BLaER1 treated with 17β-estradiol and CSF1 and Interleukin-3, amounts not matched to agents 10 nM and 100 nM (cell line): Measurements from ENCODE around the gene MINK1.
A peak's percentile ranks its signal among the peaks of the same experiment; 100 is the strongest.
"Not testable (repeated sequence)": the region's sequence is repeated elsewhere in the genome, so short reads cannot be mapped to it uniquely, and the experiment has no call there.

Source experiments
- H3K27ac ChIP-seq, 11 experiments: shearing (Covaris generic); formaldehyde crosslinking; 2 replicates each; pipeline ENCODE4 v1.8.1; 2022
- H3K27me3 ChIP-seq, 11 experiments: shearing (Covaris generic); formaldehyde crosslinking; 2 replicates each; pipeline ENCODE4 v1.8.1; 2022
- H3K36me3 ChIP-seq, 11 experiments: shearing (Covaris generic); formaldehyde crosslinking; 2 replicates each; pipeline ENCODE4 v1.8.1; 2022
- H3K4me1 ChIP-seq, 10 experiments: shearing (Covaris generic); formaldehyde crosslinking; 2 replicates each; pipeline ENCODE4 v1.8.1; 2022
- H3K4me2 ChIP-seq, 11 experiments: shearing (Covaris generic); formaldehyde crosslinking; 2 replicates each; pipeline ENCODE4 v1.8.1; 2022
- H3K4me3 ChIP-seq, 10 experiments: shearing (Covaris generic); formaldehyde crosslinking; 2 replicates each; pipeline ENCODE4 v1.8.1; 2022
- H3K9ac ChIP-seq, 11 experiments: shearing (Covaris generic); formaldehyde crosslinking; 2 replicates each; pipeline ENCODE4 v1.8.1; 2022
- H3K9me3 ChIP-seq, 11 experiments: shearing (Covaris generic); formaldehyde crosslinking; replicated peaks in 1 of 11; 2 replicates each; pipeline ENCODE4 v1.8.1; 2022
- H4K20me1 ChIP-seq, 11 experiments: shearing (Covaris generic); formaldehyde crosslinking; 2 replicates each; pipeline ENCODE4 v1.8.1; 2022
- Cebpa-rat ChIP-seq, 11 experiments: shearing (Covaris generic); IDR thresholded peaks; 2 replicates each; pipeline ENCODE4 v1.8.1; 2022

Gene MINK1

GRCh38 chr17:4859816-4860625, 26.9 kb downstream of the MINK1 start:
- peak overlapping the region in 3 of 11 experiments; percentile 2 to 29 (median 25); a peak in 2 of 22 replicates for H3K4me2 ChIP-seq
- H4K20me1 ChIP-seq: peaks cover 51 to 78% (median 62%) of the 10 kb centered on the region in 11 experiments; a peak in 21 of 22 replicates
- H3K4me1 ChIP-seq: peaks cover 6 to 24% (median 17%) of the 10 kb centered on the region in 10 experiments; a peak in 18 of 20 replicates
- TF ChIP-seq Cebpa-rat (IDR thresholded peaks at IDR 0.05): no peak
- H3K9ac ChIP-seq: no peak overlapping the region
- no peak overlapping the region for H3K27ac ChIP-seq
- H3K9me3 ChIP-seq: no peaks in the 10 kb centered on the region
- no peaks in the 10 kb centered on the region for H3K27me3 ChIP-seq
- H3K4me3 ChIP-seq: no peak overlapping the region
- H3K36me3 ChIP-seq: peaks cover 8 to 51% (median 27%) of the 10 kb centered on the region in 11 experiments; a peak in 20 of 22 replicates

DNA sequence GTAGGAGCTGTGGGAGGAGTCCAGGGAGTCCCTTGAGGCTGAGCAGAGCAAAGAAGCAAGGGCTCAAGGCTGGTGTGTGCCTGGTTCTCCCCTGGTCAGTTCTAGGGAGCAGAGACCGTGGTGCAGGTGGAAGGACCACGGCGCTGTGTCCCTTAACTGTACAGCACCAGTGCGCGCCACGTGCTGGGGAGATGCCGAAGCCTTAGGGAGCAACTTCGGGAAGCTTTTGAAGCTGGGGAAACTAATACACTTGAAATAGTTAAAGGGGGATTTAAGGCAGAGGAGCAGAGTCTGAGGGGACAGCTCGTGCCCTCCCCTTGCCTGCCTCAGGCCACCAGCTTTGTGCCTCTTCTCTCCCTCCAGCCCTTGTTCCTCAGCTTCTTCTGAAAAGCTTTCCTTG, 27.5 kb downstream of the MINK1 start:
- peaks cover 50 to 81% (median 60%) of the 10 kb centered on the region in 11 experiments; a peak in 21 of 22 replicates for H4K20me1 ChIP-seq
- no peak overlapping the region for H3K4me3 ChIP-seq
- TF ChIP-seq Cebpa-rat (IDR thresholded peaks at IDR 0.05): no peak
- no peaks in the 10 kb centered on the region for H3K9me3 ChIP-seq
- no peak overlapping the region for H3K9ac ChIP-seq
- H3K27me3 ChIP-seq: no peaks in the 10 kb centered on the region
- peaks cover 8 to 51% (median 27%) of the 10 kb centered on the region in 11 experiments; a peak in 20 of 22 replicates for H3K36me3 ChIP-seq
- H3K4me1 ChIP-seq: peaks cover 6 to 24% (median 17%) of the 10 kb centered on the region in 10 experiments; a peak in 18 of 20 replicates
- H3K4me2 ChIP-seq: no peak overlapping the region
- H3K27ac ChIP-seq: no peak overlapping the region

GRCh38 chr17:4861052-4861451, 27.9 kb downstream of the MINK1 start:
- Histone ChIP-seq H3K27me3 (no peaks in the 10 kb centered on the region), H3K4me1 (peaks cover 6 to 24% (median 17%) of the 10 kb centered on the region in 10 experiments; a peak in 18 of 20 replicates), H3K9ac (no peak overlapping the region), H3K36me3 (peaks cover 8 to 50% (median 27%) of the 10 kb centered on the region in 11 experiments; a peak in 20 of 22 replicates), H4K20me1 (peaks cover 46 to 79% (median 57%) of the 10 kb centered on the region in 11 experiments; a peak in 21 of 22 replicates), H3K4me2 (no peak overlapping the region), H3K27ac (no peak overlapping the region), H3K9me3 (no peaks in the 10 kb centered on the region), H3K4me3 (no peak overlapping the region)
- TF ChIP-seq Cebpa-rat (IDR thresholded peaks at IDR 0.05): no peak

DNA sequence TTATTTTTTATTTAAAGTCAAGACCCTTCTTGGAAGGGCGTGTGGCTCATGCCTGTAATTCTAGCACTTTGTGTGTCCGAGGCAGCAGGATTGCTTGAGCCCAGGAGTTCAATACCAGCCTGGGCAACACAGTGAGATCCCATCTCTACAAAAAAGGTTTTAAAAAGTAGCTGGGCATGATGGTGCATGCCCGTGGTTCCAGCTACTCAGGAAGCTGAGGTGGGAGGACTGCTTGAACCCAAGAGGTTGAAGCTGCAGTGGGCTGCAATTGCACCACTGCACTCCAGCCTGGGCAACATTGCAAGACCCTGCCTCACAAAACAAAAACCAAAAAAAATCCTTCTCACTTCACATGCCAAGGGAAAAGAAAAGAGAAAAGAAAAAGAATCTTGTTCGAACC, 29.6 kb downstream of the MINK1 start:
- peaks cover 5 to 16% (median 13%) of the 10 kb centered on the region in 10 experiments; a peak in 18 of 20 replicates for H3K4me1 ChIP-seq
- peaks cover 8 to 40% (median 21%) of the 10 kb centered on the region in 11 experiments; a peak in 19 of 22 replicates for H3K36me3 ChIP-seq
- H3K9ac ChIP-seq: no peak overlapping the region
- H4K20me1 ChIP-seq: peaks cover 30 to 67% (median 40%) of the 10 kb centered on the region in 11 experiments; a peak in 21 of 22 replicates
- H3K9me3 ChIP-seq: no peaks in the 10 kb centered on the region
- H3K27me3 ChIP-seq: no peaks in the 10 kb centered on the region
- no peak overlapping the region for H3K4me2 ChIP-seq
- no peak for TF ChIP-seq Cebpa-rat (IDR thresholded peaks at IDR 0.05)
- H3K4me3 ChIP-seq: no peak overlapping the region
- H3K27ac ChIP-seq: no peak overlapping the region

DNA sequence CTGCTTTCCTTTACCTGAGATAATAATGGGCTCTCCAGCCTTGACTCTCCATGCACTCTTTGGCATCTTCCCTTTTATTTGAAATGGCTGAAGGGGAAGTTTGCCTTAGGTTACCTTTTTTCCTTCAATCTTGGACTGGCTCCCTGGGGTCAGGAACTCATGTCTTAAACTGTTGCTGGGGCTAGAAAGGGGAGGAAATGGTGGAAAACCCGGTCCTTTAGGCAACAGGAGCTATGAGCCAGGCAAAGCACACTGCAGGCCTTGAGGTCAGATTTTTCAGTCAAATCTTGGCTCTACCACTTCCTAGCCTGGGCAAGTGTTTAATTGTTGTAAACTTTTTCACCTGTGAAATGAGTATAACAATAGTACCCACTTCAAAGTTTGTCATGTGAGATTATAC, 30.2 kb downstream of the MINK1 start:
- Histone ChIP-seq H3K9ac (no peak overlapping the region), H3K36me3 (peaks cover 8 to 40% (median 21%) of the 10 kb centered on the region in 11 experiments; a peak in 19 of 22 replicates), H3K27ac (no peak overlapping the region), H3K4me1 (peaks cover 0 to 10% (median 7%) of the 10 kb centered on the region in 10 experiments; a peak in 14 of 20 replicates), H4K20me1 (peaks cover 28 to 67% (median 36%) of the 10 kb centered on the region in 11 experiments; a peak in 21 of 22 replicates), H3K9me3 (no peaks in the 10 kb centered on the region), H3K27me3 (no peaks in the 10 kb centered on the region), H3K4me2 (no peak overlapping the region), H3K4me3 (no peak overlapping the region)
- no peak for TF ChIP-seq Cebpa-rat (IDR thresholded peaks at IDR 0.05)

DNA sequence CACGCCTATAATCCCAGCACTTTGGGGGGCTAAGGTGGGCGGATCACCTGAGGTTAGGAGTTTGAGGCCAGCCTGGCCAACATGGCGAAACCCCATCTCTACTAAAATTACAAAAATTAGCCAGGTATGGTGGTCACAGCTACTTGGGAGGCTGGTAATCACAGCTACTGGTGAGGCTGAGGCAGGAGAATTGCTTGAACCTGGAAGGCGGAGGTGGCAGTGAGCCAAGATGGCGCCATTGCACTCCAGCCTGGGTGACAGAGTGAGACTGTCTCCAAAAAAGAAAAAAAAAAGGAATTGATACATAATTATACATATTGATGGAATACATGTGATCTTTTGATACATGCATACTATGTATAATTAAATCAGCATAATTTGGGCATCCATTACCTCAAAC, 34.4 kb downstream of the MINK1 start:
- H4K20me1 ChIP-seq: peaks cover 0 to 57% (median 11%) of the 10 kb centered on the region in 11 experiments; a peak in 13 of 22 replicates
- not testable (repeated sequence) for H3K4me3 ChIP-seq, H3K27me3 ChIP-seq, H3K9ac ChIP-seq, H3K27ac ChIP-seq, H3K9me3 ChIP-seq, H3K4me2 ChIP-seq
- peaks cover 0 to 17% (median 5%) of the 10 kb centered on the region in 11 experiments; a peak in 7 of 22 replicates for H3K36me3 ChIP-seq
- peaks cover 0 to 27% (median 0%) of the 10 kb centered on the region in 10 experiments; a peak in 7 of 20 replicates for H3K4me1 ChIP-seq

DNA sequence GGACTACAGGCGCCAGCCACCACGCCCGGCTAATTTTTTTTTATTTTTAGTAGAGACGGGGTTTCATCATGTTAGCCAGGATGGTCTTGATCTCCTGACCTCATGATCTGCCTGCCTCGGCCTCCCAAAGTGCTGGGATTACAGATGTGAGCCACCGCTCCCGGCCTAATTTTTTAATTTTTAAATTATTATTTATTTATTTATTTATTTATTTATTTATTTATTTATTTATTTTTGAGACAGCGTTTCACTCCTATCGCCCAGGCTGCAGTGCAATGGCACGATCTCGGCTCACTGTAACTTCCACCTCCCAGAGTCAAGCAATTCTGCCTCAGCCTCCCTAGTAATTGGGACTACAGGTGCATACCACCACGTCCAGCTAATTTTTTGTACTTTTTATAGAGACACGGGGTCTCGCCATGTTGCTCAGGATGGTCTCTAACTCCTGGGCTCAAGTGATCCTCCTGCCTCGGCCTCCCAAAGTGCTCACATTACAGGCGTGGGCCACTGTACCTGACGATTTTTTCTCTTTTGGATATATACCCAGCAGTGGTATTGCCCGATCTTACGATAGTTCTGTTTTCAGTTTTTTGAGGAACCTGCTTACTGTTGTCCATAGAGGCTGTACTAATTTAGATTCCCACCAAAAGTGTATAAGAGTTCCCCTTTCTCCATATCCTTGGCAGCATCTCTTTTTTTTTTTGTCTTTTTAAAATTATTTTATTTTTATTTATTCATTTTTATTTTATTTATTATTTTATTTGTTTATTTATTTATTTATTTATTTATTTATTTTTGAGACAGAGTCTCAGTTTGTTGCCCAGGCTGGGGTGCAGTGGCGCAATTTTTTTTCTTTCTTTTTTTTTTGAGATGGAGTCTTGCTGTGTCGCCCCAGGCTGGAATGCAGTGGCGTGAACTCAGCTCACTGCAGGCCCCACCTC, 36.2 kb downstream of the MINK1 start:
- H3K27me3 ChIP-seq, H3K27ac ChIP-seq, H3K9ac ChIP-seq, H3K9me3 ChIP-seq, H3K4me2 ChIP-seq, H3K4me3 ChIP-seq: not testable (repeated sequence)
- peaks cover 0 to 36% (median 0%) of the 10 kb centered on the region in 10 experiments; a peak in 7 of 20 replicates for H3K4me1 ChIP-seq
- peaks cover 0 to 61% (median 9%) of the 10 kb centered on the region in 11 experiments; a peak in 13 of 22 replicates for H4K20me1 ChIP-seq
- peaks cover 0 to 25% (median 4%) of the 10 kb centered on the region in 11 experiments; a peak in 8 of 22 replicates for H3K36me3 ChIP-seq

- Histone ChIP-seq H3K4me3 (no peak overlapping the region), H3K27me3 (no peaks in the 10 kb centered on the region), H3K9ac (no peak overlapping the region), H3K4me2 (0 out of 22 replicates have a peak overlapping the region, but pooled peaks of 1 of the 11 experiments have one; percentile 48), H3K4me1 (peaks cover 0 to 36% (median under 1%) of the 10 kb centered on the region in 10 experiments; a peak in 8 of 20 replicates), H3K27ac (no peak overlapping the region), H4K20me1 (peaks cover 0 to 69% (median 9%) of the 10 kb centered on the region in 11 experiments; a peak in 16 of 22 replicates), H3K36me3 (peaks cover 0 to 38% (median 4%) of the 10 kb centered on the region in 11 experiments; a peak in 8 of 22 replicates), H3K9me3 (no peaks in the 10 kb centered on the region)
- no peak for TF ChIP-seq Cebpa-rat (IDR thresholded peaks at IDR 0.05)
These were observed 37.7 kb downstream of the MINK1 start for GRCh38 chr17:4870855-4871254.
